ENCODE results near the gene ATAD1.

DNA sequence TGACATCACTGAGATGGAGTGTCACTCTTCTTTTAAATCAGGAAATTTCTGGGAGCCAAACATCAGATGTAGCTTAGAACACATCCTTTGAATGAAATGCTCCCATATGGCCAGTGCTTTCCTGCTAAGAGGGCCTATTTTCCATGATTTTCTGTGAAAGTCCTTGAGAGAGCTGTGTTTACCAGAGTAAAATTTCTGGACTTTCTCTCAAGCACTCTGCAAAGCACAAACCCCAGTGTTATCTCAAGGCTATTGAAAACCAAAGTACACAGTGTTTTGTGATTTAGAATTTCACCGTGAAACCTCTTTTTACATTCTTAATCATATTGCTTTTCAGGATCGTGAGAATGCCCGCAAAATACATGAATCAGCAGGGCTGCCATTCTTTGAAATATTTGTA is 104.3 kb downstream of the ATAD1 start:
- TF ChIP-seq, protein P1, sequence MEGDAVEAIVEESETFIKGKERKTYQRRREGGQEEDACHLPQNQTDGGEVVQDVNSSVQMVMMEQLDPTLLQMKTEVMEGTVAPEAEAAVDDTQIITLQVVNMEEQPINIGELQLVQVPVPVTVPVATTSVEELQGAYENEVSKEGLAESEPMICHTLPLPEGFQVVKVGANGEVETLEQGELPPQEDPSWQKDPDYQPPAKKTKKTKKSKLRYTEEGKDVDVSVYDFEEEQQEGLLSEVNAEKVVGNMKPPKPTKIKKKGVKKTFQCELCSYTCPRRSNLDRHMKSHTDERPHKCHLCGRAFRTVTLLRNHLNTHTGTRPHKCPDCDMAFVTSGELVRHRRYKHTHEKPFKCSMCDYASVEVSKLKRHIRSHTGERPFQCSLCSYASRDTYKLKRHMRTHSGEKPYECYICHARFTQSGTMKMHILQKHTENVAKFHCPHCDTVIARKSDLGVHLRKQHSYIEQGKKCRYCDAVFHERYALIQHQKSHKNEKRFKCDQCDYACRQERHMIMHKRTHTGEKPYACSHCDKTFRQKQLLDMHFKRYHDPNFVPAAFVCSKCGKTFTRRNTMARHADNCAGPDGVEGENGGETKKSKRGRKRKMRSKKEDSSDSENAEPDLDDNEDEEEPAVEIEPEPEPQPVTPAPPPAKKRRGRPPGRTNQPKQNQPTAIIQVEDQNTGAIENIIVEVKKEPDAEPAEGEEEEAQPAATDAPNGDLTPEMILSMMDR (IDR thresholded peaks at IDR 0.05): no peak
- no peak for TF ChIP-seq POLR2A (IDR thresholded peaks at IDR 0.05)

Measured in testis (tissue), 2 donors.